HG03439 (cell line): Measurements from ENCODE around the gene PPP4R3B.
"Not testable (repeated sequence)": the region's sequence is repeated elsewhere in the genome, so short reads cannot be mapped to it uniquely, and the experiment has no call there.

Experiments used
- ATAC-seq: cut with Tn5 transposase; IDR thresholded peaks from one replicate; pipeline ENCODE4 v1.9.1; 2021; ENCODE audit warnings: mild to moderate bottlenecking, moderate library complexity; ENCODE audit not compliant: unreplicated experiment

The PPP4R3B gene

GRCh38 chr2:55596795-55597194, 20.6 kb downstream of the PPP4R3B start:
- not testable (repeated sequence) for ATAC-seq

DNA sequence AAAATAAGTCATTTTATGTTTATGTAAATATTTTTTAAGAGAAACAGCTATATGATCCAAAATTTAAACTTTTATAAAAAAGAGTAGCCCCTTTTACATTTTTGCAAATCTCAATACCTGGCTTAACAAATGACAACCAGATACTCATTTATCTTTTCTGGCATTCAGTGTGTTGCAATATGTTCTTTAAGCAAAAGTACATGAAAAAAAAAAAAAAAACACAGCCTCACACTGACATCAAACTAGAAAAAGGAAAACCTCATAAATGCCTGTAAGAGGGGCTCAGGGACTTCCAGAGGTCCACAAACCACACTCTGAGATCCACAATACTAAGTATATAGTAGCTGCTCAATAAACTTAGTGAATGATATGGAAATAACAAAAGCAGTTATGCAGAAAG, 21.9 kb downstream of the PPP4R3B start:
- no peak for ATAC-seq

GRCh38 chr2:55592130-55592529, 25.3 kb downstream of the PPP4R3B start:
- no peak for ATAC-seq

GRCh38 chr2:55590810-55591440, 26.5 kb downstream of the PPP4R3B start:
- peak; percentile 71 for ATAC-seq

GRCh38 chr2:55585451-55586080, 31.9 kb downstream of the PPP4R3B start:
- no peak for ATAC-seq

GRCh38 chr2:55581874-55582547, 35.4 kb downstream of the PPP4R3B start:
- no peak for ATAC-seq

DNA sequence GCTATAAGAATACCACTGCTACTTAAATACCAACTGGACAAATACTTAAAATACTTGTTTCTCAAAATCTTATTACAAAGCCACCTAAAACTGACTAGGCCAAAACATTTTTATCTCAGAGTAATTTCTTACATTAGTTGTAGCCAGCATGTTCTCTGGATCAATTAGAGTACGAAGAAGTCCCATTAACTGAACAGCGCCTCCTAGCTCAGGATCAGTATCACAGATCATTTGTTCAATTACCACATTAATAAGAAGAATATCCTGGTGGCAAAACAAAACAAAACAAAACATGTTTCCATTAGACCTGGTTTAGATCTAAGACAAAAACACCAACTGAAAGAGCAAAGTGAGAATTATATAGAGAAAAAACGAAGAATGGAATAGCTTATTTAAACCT, 36.0 kb downstream of the PPP4R3B start:
- no peak for ATAC-seq

- not testable (repeated sequence) for ATAC-seq
Observed at GRCh38 chr2:55569002-55569401, 48.4 kb downstream of the PPP4R3B start.

DNA sequence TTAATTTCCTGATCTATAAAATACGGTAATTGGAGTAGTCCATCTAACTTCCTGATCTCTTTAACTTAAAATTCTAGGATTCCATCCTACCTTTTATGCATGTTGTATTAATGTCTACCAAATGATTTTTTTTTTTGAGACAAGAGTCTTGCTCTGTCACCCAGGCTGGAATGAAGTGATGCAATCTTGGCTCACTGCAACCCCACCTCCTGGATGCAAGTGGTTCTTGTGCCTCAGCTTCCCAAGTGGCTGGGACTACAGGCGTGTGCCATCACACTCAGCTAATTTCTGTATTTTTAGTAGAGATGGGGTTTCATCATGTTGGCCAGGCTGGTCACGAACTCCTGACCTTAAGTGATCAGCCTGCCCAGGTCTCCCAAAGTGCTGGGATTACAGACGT, 50.1 kb downstream of the PPP4R3B start:
- no peak for ATAC-seq

- no peak for ATAC-seq
Observed at GRCh38 chr2:55565613-55566012, 51.8 kb downstream of the PPP4R3B start.

- ATAC-seq = no peak
Observed at GRCh38 chr2:55560855-55561254, 56.6 kb downstream of the PPP4R3B start.

- no peak for ATAC-seq
Observed at GRCh38 chr2:55556809-55557208, 60.6 kb downstream of the PPP4R3B start.

GRCh38 chr2:55555977-55556376, 61.4 kb downstream of the PPP4R3B start:
- ATAC-seq = no peak

DNA sequence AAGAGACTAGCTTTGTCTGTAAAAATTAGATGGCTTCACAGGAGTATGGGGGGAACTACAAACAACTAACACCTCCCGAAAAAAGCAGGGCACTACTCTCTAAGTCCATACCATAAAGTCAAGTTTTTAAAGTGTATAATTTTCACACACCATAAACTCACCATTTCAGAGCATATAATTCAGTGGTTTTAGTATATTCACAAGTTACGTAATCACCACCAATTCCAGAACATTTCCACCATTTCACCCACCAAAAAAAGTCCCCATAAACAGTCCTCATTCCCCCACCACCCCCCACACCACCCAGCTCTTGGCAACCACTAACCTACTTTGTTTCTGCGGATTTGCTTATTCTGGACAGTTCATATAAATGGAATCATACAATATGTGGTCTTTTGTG, 64.1 kb downstream of the PPP4R3B start:
- ATAC-seq = no peak

DNA sequence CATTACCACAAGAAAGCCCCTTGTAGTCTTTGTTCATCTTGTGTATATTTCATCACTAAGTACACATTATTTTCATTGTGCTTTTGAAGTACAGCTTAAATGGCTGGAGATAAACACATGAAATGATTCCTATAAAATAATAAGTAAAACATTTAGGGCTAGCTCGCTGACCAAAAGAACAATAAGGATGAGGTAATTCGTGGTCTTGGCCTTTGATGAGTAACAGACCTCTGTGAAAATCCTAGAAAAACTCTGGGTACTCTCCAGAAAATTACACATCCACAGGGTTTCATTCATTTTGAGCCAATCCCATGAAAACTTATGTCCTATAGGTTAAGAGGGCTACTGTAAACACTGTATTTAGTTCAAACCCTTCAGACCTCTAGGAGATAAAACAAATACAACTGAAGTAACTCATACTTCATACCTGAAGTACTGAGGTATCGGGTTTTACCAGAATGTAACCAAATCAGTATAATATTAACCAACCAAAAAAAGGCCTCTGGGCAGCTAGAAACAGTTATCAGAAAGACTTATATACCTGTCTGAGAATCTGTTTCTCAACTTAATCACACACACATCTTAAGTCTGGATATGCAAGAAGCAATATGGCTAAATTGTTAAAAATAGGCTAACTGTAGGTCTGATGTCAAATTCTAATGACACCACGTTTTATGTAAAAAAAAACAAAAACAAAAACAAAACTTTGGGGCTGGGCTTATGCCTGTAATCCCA, 66.9 kb downstream of the PPP4R3B start:
- no peak for ATAC-seq

DNA sequence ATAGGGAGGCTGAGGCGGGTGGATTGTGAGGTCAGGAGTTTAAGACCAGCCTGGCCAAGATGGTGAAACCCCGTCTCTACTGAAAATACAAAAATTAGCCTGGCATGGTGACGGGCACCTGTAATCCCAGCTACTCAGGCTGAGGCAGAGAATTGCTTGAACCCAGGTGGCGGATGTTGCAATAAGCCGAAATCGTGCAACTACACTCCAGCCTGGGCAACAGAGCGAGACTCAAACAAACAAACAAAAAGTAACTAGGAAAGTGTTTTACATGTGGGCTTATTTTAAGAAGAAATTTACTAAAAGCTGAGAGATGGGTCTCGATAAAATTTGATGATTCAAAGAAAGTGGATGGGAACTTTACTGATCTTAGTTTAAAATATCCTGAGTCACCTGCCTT, 69.7 kb downstream of the PPP4R3B start:
- ATAC-seq = not testable (repeated sequence)

DNA sequence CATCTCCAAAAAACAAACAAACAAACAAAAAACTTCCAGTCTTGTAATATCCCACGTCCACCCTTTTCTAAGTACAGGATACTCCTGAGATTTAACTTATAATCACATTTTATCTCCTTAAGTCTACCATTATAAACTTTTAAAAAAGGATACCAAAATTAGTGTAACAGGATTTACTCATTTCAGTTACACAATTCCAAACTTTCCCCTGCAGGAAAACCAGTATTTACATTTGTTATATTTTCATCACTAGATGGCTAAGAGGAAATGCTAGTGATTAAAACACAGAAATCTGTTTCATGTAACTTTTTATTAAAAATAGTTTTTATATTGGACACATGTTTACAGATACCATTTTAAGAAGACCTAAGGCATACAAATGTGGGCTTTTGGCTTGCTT, 70.4 kb downstream of the PPP4R3B start:
- ATAC-seq = no peak

- ATAC-seq = no peak
Observed at GRCh38 chr2:55530539-55531081, 86.8 kb downstream of the PPP4R3B start.

DNA sequence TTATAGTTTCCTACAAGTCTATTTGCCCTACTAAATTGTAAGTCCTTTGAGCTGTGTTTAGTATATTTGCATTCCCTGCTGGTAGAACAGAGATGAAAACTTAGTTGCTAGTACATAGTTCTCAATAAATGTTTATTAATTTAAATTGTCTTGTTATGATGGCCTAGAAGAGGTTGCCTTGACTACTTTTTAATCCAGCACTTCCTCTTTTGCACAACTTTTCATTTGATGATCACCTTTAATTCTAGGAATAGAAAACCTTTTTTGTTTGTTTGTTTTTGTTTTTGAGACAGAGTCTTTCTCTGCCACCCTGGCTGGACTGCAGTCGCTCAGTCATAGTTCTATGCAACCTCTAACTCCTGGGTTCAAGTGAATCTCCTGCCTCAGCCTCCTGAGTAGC, 91.2 kb downstream of the PPP4R3B start:
- no peak for ATAC-seq

GRCh38 chr2:55524884-55525437, 92.5 kb downstream of the PPP4R3B start:
- no peak for ATAC-seq
